Muscle of leg (tissue), 11 donors: ENCODE data around the gene BCAS4. TPM values are rescaled to one million over a fixed set of nuclear protein-coding genes. Genes with fewer than 3 reads are reported as not detected.

Experiments used
- DNase-seq: peaks from one replicate; pipeline ENCODE4 v3.0.0; 2013
- H3K27ac ChIP-seq: one replicate; pipeline ENCODE4 v1.5.1; 2013; ENCODE audit warnings: mild to moderate bottlenecking, low read length, control low read depth
- H3K27me3 ChIP-seq: one replicate; pipeline ENCODE4 v1.6.1; 2013; ENCODE audit warnings: low read length; ENCODE audit not compliant: control insufficient read depth, insufficient read depth
- H3K36me3 ChIP-seq: one replicate; pipeline ENCODE4 v1.6.1; 2013; ENCODE audit warnings: low read length; ENCODE audit not compliant: control insufficient read depth, insufficient read depth
- H3K4me1 ChIP-seq: one replicate; pipeline ENCODE4 v1.6.1; 2013; ENCODE audit warnings: low read length; ENCODE audit not compliant: control insufficient read depth, insufficient read depth
- H3K4me3 ChIP-seq: one replicate; pipeline ENCODE4 v1.5.1; 2013; ENCODE audit warnings: low read length, control low read depth
- H3K9me3 ChIP-seq: replicated peaks from 2 replicates; pipeline ENCODE4 v1.6.1; 2013; ENCODE audit warnings: low read depth, low read length; ENCODE audit not compliant: control insufficient read depth
- WGBS: methylation state at CpG from one replicate; pipeline ENCODE4 v1.1.5; 2013; ENCODE audit warnings: missing lambda C conversion rate; ENCODE audit not compliant: insufficient coverage; 5-methylcytosine and 5-hydroxymethylcytosine counted together
- polyA plus RNA-seq, 8 donors: library from polyadenylated mRNA; unstranded; fragments of 120-200 nt; gene quantifications; one replicate each; pipeline versions ENCODE4 v1.2.1 to v1.2.3, GENCODE V29; 2013; ENCODE audit warnings: inconsistent platforms in 1 of 8, low replicate concordance in 1 of 8; ENCODE audit not compliant: insufficient read length in 8 of 8, insufficient read depth in 1 of 8
- total RNA-seq: library from RNA; stranded (reverse); fragments of 120-200 nt; gene quantifications from one replicate; pipeline ENCODE4 v1.2.4, GENCODE V29; 2013

The BCAS4 gene
- total and polyA plus RNA-seq, 9 donors: 3.4 to 5.8 (median 4.0) TPM

GRCh38 chr20:50872560-50873425, 77.9 kb downstream of the BCAS4 start:
- H3K4me1 ChIP-seq: peaks cover 17% of the 10 kb centered on the region
- WGBS: 83% methylated on average over 7 of the region's 16 CpGs
- DNase-seq: peak; percentile 19
- peaks cover 8% of the 10 kb centered on the region for H3K36me3 ChIP-seq
- no peak overlapping the region for H3K4me3 ChIP-seq
- H3K9me3 ChIP-seq: no peaks in the 10 kb centered on the region
- H3K27me3 ChIP-seq: no peaks in the 10 kb centered on the region
- H3K27ac ChIP-seq: no peak overlapping the region

- H3K9me3 ChIP-seq: no peaks in the 10 kb centered on the region
- H3K36me3 ChIP-seq: peaks cover 8% of the 10 kb centered on the region
- no peak for DNase-seq
- H3K27ac ChIP-seq: no peak overlapping the region
- H3K27me3 ChIP-seq: no peaks in the 10 kb centered on the region
- H3K4me3 ChIP-seq: no peak overlapping the region
- 84% methylated on average over 8 of the region's 10 CpGs for WGBS
- peaks cover 17% of the 10 kb centered on the region for H3K4me1 ChIP-seq
Measured at GRCh38 chr20:50873585-50873984, 78.7 kb downstream of the BCAS4 start.

GRCh38 chr20:50874111-50874757, 79.4 kb downstream of the BCAS4 start:
- no peak overlapping the region for H3K27ac ChIP-seq
- peaks cover 17% of the 10 kb centered on the region for H3K4me1 ChIP-seq
- no peak for DNase-seq
- WGBS: 80% methylated on average over 10 of the region's 10 CpGs
- no peaks in the 10 kb centered on the region for H3K9me3 ChIP-seq
- H3K4me3 ChIP-seq: no peak overlapping the region
- H3K27me3 ChIP-seq: no peaks in the 10 kb centered on the region
- peaks cover 8% of the 10 kb centered on the region for H3K36me3 ChIP-seq

GRCh38 chr20:50874758-50875665, 80.2 kb downstream of the BCAS4 start:
- H3K4me1 ChIP-seq: peaks cover 17% of the 10 kb centered on the region
- H3K27me3 ChIP-seq: no peaks in the 10 kb centered on the region
- WGBS: 77% methylated on average over 15 of the region's 28 CpGs
- H3K4me3 ChIP-seq: no peak overlapping the region
- peaks cover 8% of the 10 kb centered on the region for H3K36me3 ChIP-seq
- DNase-seq: no peak
- no peaks in the 10 kb centered on the region for H3K9me3 ChIP-seq
- no peak overlapping the region for H3K27ac ChIP-seq

- Histone ChIP-seq H3K36me3 (peaks cover 8% of the 10 kb centered on the region), H3K4me1 (peaks cover 6% of the 10 kb centered on the region), H3K9me3 (no peaks in the 10 kb centered on the region), H3K27me3 (no peaks in the 10 kb centered on the region), H3K4me3 (no peak overlapping the region), H3K27ac (no peak overlapping the region)
- 93% methylated on average over 16 of the region's 19 CpGs for WGBS
- no peak for DNase-seq
Measured at GRCh38 chr20:50876063-50876685, 81.3 kb downstream of the BCAS4 start.

- H3K4me3 ChIP-seq: no peak overlapping the region
- no peaks in the 10 kb centered on the region for H3K27me3 ChIP-seq
- H3K9me3 ChIP-seq: no peaks in the 10 kb centered on the region
- peaks cover 8% of the 10 kb centered on the region for H3K36me3 ChIP-seq
- no peak for DNase-seq
- no peaks in the 10 kb centered on the region for H3K4me1 ChIP-seq
- no peak overlapping the region for H3K27ac ChIP-seq
- WGBS: 87% methylated on average over 5 of the region's 7 CpGs
Measured at GRCh38 chr20:50876816-50877215, 82.0 kb downstream of the BCAS4 start.

- no peaks in the 10 kb centered on the region for H3K27me3 ChIP-seq
- no peaks in the 10 kb centered on the region for H3K4me1 ChIP-seq
- no peak overlapping the region for H3K4me3 ChIP-seq
- H3K27ac ChIP-seq: no peak overlapping the region
- peaks cover 8% of the 10 kb centered on the region for H3K36me3 ChIP-seq
- DNase-seq: no peak
- 79% methylated on average over 4 of the region's 6 CpGs for WGBS
- no peaks in the 10 kb centered on the region for H3K9me3 ChIP-seq
Measured at GRCh38 chr20:50877232-50877743, 82.4 kb downstream of the BCAS4 start.

- Histone ChIP-seq H3K4me1 (no peaks in the 10 kb centered on the region), H3K27me3 (no peaks in the 10 kb centered on the region), H3K4me3 (no peak overlapping the region), H3K36me3 (peaks cover 13% of the 10 kb centered on the region), H3K9me3 (no peaks in the 10 kb centered on the region), H3K27ac (no peak overlapping the region)
- no peak for DNase-seq
- WGBS: 84% methylated on average over 15 of the region's 20 CpGs
Measured at GRCh38 chr20:50879649-50880550, 85.0 kb downstream of the BCAS4 start.
